GM19193 (cell line): Measurements from ENCODE around the gene TCEA2.

Experiments used
- POLR2A ChIP-seq: IDR thresholded peaks from 4 replicates; pipeline ENCODE4 v1.6.1; 2011; ENCODE audit not compliant: insufficient read depth, insufficient read length; ENCODE audit errors: extremely low read depth

The TCEA2 gene

GRCh38 chr20:64116541-64117431, 53.8 kb downstream of the TCEA2 start:
- TF ChIP-seq POLR2A, result no peak

DNA sequence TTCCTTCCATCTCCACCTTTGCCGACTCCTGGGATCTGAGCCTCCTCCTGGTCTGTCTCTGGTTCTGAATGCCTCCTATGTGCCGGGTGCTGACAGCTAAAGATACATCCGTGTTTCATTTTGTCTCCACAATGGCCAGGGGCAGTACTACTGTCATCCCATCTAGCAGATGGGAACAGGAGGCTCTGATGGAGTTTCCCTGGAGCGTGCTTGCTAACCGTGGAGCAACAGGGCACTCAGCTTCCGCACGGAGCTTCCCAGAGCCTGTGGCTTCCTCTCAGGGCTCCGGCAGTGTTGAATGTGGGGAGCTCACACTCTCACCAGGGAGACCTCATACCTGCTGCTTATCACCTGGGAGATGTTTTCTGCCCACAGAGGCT, 56.3 kb downstream of the TCEA2 start:
- TF ChIP-seq POLR2A, result no peak

GRCh38 chr20:64119681-64120341, 56.8 kb downstream of the TCEA2 start:
- no peak for TF ChIP-seq POLR2A

- TF ChIP-seq POLR2A, result no peak
Measured at GRCh38 chr20:64121586-64121985, 58.6 kb downstream of the TCEA2 start.
